Measurements from ENCODE around the gene ARHGAP27.
"Not testable (repeated sequence)": the region's sequence is repeated elsewhere in the genome, so short reads cannot be mapped to it uniquely, and the experiment has no call there.

The ARHGAP27 gene, protein sequence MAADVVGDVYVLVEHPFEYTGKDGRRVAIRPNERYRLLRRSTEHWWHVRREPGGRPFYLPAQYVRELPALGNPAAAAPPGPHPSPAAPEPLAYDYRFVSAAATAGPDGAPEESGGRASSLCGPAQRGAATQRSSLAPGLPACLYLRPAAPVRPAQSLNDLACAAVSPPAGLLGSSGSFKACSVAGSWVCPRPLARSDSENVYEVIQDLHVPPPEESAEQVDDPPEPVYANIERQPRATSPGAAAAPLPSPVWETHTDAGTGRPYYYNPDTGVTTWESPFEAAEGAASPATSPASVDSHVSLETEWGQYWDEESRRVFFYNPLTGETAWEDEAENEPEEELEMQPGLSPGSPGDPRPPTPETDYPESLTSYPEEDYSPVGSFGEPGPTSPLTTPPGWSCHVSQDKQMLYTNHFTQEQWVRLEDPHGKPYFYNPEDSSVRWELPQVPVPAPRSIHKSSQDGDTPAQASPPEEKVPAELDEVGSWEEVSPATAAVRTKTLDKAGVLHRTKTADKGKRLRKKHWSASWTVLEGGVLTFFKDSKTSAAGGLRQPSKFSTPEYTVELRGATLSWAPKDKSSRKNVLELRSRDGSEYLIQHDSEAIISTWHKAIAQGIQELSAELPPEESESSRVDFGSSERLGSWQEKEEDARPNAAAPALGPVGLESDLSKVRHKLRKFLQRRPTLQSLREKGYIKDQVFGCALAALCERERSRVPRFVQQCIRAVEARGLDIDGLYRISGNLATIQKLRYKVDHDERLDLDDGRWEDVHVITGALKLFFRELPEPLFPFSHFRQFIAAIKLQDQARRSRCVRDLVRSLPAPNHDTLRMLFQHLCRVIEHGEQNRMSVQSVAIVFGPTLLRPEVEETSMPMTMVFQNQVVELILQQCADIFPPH

GRCh38 chr17:45432405-45433158 is at the start of gene ARHGAP27:
Gene ARHGAP27 (minus strand): TSS chr17:45432870. CDS start chr17:45430279, 2,591 bp downstream.
- DNase-seq (ENCODE audit: low spot score): no peak

DNA sequence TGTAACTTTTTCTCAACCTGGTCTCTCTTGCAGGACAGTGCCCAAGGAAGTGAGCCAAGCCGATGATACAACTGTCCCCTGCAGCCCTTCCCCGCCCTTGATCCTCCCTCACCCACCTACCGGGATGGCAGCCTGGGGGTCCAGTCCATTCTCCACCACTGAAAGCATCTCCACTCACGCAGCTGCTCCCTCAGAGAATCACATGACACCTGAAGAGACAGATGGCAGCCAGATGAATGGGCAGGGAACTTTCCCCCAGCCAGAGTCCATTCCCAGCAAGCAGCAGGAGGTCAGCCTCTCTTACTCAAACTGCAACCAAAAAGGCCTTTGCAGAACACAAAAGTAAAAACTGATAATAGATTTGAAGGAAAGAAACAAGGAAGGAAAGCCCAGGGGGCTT is 49.6 kb upstream of the ARHGAP27 start:
- not testable (repeated sequence) for DNase-seq (ENCODE audit: low spot score)

DNA sequence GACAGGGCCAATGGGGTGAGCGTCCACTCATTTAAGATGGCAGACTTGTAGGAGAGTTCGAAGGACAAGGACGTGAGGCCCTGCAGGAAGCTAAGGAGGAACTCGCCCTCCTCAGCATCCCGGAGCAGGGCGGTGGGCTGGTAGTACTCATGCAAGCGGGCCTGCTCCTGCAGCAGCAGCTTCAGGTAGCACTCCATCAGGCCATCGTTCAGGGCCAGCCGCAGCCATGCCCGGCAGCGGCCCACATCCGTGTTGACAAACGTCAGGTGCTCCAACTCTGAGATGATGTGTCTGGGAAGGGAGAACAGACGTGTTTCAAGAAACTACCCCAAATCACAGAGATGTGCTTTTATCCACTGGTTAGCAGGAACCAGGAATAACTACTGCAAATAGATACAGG is 42.8 kb upstream of the ARHGAP27 start:
- DNase-seq (ENCODE audit: low spot score): not testable (repeated sequence)

DNA sequence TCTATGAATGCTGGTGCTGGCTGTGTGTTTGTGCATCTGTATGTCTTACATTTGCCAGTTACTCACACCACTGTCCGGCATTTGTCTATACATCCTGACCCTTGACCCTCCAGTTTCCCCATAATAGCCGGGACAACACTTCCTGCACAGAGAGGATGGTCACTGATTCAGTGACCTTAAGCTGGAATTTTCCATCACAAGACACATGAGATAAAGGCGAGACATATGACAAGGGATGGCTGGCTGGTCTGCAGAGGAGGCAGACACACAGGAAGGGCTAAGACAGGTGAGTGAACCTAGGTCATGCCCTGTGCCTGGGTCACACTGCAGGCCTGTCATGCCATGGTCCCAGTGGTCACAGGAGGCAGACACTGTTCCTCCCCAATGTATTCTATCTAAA is 39.6 kb upstream of the ARHGAP27 start:
- not testable (repeated sequence) for DNase-seq (ENCODE audit: low spot score)

- not testable (repeated sequence) for DNase-seq (ENCODE audit: low spot score)
Measured at GRCh38 chr17:45469204-45469563, 36.5 kb upstream of the ARHGAP27 start.

DNA sequence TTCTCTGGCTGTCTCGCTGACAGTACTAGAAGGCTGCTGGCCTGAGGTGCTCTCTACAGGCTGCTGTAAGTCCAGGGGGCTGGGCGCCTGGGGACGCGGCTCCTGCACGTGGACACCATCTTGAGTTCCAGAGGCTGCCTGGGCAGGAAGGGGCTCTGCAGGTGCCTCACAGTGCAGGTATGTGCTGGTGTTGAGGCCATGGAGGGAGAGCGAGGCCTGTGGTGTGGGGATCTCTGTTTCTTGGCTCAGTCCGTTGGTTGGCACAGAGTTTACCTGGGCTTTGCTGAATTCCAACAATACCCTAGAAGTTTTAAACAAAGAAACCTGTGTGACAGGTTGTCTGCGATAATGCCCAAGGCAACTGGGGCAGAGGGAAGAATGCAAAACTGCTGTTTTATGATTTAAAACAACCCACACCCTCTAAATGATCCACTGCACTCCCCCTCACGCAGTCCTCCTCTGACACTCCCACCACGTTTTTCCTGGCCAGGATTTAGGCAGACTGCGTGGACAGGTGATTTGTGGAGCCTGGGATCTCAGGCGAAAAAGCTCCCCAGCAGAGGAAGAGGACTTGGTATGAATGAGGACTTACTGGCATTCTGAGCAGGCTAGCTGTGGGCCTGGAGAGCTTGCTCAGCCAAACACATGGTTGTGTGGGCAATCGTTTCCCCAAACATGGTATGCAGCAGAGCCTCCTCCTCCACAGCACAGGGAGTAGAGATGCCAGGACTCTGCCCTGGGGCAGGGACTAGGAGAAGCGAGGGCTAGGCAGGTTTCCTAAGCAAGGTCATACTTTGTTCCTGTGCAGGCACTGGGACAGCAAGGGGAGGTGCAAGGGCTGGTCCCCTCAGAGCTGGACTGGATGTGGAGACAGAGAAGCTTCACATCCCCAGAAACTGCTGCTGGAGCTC is 35.9 kb upstream of the ARHGAP27 start:
- DNase-seq (ENCODE audit: low spot score): not testable (repeated sequence)

DNA sequence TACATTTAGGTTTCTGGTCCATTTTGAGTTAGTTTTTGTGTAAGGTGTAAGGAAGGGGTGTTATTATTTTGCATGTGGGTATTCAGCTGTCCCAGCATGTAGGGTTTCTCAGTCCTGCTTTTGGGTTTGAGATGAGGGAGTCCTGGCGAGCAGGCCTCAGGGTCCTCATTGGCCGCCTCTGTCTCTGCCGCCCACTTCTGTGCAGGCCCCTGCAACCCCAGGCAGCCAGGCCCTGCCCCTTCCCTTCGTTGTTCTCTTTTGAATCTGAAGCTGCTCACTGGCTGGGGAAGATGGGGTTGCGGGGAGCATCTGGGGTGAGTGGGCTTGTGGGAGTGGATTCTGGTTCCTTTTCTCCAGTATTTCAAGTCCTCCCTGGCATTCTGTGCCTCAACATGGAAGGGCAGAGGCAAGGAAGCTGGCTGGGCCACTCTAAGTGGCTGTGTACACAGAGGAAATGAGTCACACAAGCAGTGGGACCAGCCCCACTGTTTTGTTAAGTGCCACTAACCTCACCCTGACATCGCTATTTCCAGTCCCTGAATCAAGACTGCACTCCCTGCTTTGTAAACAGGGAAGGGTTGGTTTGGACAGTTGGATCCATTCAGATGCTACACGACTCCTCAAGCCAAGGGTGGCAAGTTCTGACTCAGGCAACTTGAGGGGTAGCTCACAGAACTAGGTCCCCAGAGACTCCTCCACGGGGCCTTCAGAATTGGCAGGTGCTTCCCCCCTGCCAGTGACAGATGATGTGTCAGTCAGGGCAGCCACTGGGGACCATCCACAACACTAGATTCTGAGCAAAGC is 29.1 kb upstream of the ARHGAP27 start:
- DNase-seq (ENCODE audit: low spot score): not testable (repeated sequence)

GRCh38 chr17:45460422-45460821 is 27.8 kb upstream of the ARHGAP27 start:
- not testable (repeated sequence) for DNase-seq (ENCODE audit: low spot score)

DNA sequence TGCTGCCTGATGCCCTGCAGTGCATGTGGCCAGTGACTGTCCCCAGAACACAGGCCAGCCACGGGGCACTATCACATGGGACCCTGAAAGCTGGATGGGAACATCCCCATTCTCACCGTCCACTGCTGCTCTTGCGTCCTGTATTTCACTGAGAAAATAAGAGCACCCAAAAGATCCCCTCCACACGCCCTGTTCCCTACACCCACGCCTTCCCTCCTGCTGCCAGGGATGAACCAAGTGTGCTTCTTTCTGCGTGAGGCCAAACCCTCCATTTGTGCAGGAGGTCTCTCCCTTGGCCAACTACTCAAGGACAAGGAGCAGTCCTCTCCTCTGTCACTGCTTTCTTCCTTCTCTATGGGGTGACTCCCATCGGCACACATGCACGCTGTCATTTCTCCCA is 21.7 kb upstream of the ARHGAP27 start:
- not testable (repeated sequence) for DNase-seq (ENCODE audit: low spot score)

- DNase-seq (ENCODE audit: low spot score): not testable (repeated sequence)
Measured at GRCh38 chr17:45453731-45454130, 21.1 kb upstream of the ARHGAP27 start.

GRCh38 chr17:45453225-45453534 is 20.5 kb upstream of the ARHGAP27 start:
- DNase-seq (ENCODE audit: low spot score): not testable (repeated sequence)

- not testable (repeated sequence) for DNase-seq (ENCODE audit: low spot score)
Measured at GRCh38 chr17:45452329-45453224, 19.9 kb upstream of the ARHGAP27 start.

- DNase-seq (ENCODE audit: low spot score): not testable (repeated sequence)
Measured at GRCh38 chr17:45451660-45452059, 19.0 kb upstream of the ARHGAP27 start.

DNA sequence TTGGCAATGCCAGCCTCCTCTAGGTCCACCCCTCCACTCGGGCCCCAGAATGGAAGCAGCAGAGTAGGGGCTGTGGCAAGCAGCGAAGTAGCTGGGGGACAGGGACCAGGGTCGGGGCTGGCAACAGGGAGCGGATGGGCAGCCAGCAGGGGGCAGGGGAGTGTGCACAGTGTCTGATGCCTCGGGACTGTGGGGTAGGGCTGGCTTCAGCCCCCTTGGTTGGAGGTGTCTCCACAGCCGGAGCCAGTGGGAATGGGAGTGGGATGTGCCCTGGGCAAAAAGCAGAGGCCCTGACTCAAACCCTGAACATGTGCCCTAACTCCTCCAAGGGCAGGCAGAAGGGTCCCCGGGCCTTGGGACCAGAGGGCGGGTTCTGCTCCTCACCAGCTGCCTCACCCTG is 18.5 kb upstream of the ARHGAP27 start:
- DNase-seq (ENCODE audit: low spot score): no peak

GRCh38 chr17:45449708-45450329 is 17.1 kb upstream of the ARHGAP27 start:
- not testable (repeated sequence) for DNase-seq (ENCODE audit: low spot score)

GRCh38 chr17:45449260-45449659 is 16.6 kb upstream of the ARHGAP27 start:
- DNase-seq (ENCODE audit: low spot score): not testable (repeated sequence)

GRCh38 chr17:45448483-45448882 is 15.8 kb upstream of the ARHGAP27 start:
- DNase-seq (ENCODE audit: low spot score): not testable (repeated sequence)

GRCh38 chr17:45448066-45448465 is 15.4 kb upstream of the ARHGAP27 start:
- not testable (repeated sequence) for DNase-seq (ENCODE audit: low spot score)

- DNase-seq (ENCODE audit: low spot score): not testable (repeated sequence)
Measured at GRCh38 chr17:45447650-45448049, 15.0 kb upstream of the ARHGAP27 start.

All from putamen (tissue), 1 donor.